Liver (tissue), 9 donors: ENCODE results near the gene CCL24. TPM values are rescaled to one million over a fixed set of nuclear protein-coding genes. Genes with fewer than 3 reads are reported as not detected.

ENCODE experiments used
- DNase-seq: peaks from one replicate; pipeline ENCODE4 v3.0.0-alpha.2; 2017; ENCODE audit warnings: low spot score
- H3K27ac ChIP-seq, 2 donors: one replicate each; pipeline ENCODE4 v1.7.0; 2013; ENCODE audit warnings: inconsistent platforms in 2 of 2, low read length in 2 of 2, control low read depth in 1 of 2, low read depth in 1 of 2, mild to moderate bottlenecking in 1 of 2
- H3K27me3 ChIP-seq, 4 donors: one replicate each; pipeline versions ENCODE4 v1.6.1 to v1.7.0; 2013; ENCODE audit warnings: low read length in 3 of 4, inconsistent platforms in 1 of 4, mild to moderate bottlenecking in 1 of 4, moderate library complexity in 1 of 4; ENCODE audit not compliant: control insufficient read depth in 4 of 4, insufficient read depth in 4 of 4
- H3K36me3 ChIP-seq, 4 donors: one replicate each; pipeline versions ENCODE4 v1.6.1 to v1.7.0; 2013; ENCODE audit warnings: low read length in 3 of 4, mild to moderate bottlenecking in 3 of 4, low read depth in 1 of 4, moderate library complexity in 1 of 4; ENCODE audit not compliant: control insufficient read depth in 4 of 4, insufficient read depth in 3 of 4
- H3K4me1 ChIP-seq, 4 donors: one replicate each; pipeline versions ENCODE4 v1.6.1 to v1.7.0; 2013; ENCODE audit warnings: low read length in 3 of 4, mild to moderate bottlenecking in 3 of 4, moderate library complexity in 1 of 4; ENCODE audit not compliant: control insufficient read depth in 4 of 4, insufficient read depth in 4 of 4
- H3K4me3 ChIP-seq, 3 donors: one replicate each; pipeline versions ENCODE4 v1.6.1 to v1.7.0; 2013; ENCODE audit warnings: low read length in 3 of 3, control low read depth in 1 of 3, low read depth in 1 of 3, mild to moderate bottlenecking in 1 of 3
- H3K9ac ChIP-seq, 2 donors: one replicate each; pipeline ENCODE4 v1.7.0; 2013; ENCODE audit warnings: low read length in 2 of 2, mild to moderate bottlenecking in 2 of 2, moderate library complexity in 2 of 2, control low read depth in 1 of 2, low read depth in 1 of 2
- H3K9me3 ChIP-seq, 4 donors: one replicate each; pipeline versions ENCODE4 v1.6.1 to v1.7.0; 2013; ENCODE audit warnings: low read length in 3 of 4; ENCODE audit not compliant: control insufficient read depth in 4 of 4
- ATF3 ChIP-seq: IDR thresholded peaks from 2 replicates; pipeline ENCODE4 v1.6.1; 2016; ENCODE audit warnings: antibody characterized with exemption
- CTCF ChIP-seq: fragments of 150-350 bp; IDR thresholded peaks from 2 replicates; pipeline ENCODE4 v1.5.1; 2017; ENCODE audit warnings: improper control_type of control experiment, low read depth, low read length; ENCODE audit not compliant: missing input control
- EGR1 ChIP-seq, 2 donors: IDR thresholded peaks; 2 replicates each; pipeline ENCODE4 v1.6.1; 2016 to 2018; ENCODE audit warnings: antibody characterized with exemption in 2 of 2, low read depth in 2 of 2
- FOXA1 ChIP-seq: IDR thresholded peaks from 2 replicates; pipeline ENCODE4 v1.6.1; 2016; ENCODE audit warnings: antibody characterized with exemption
- FOXA2 ChIP-seq: IDR thresholded peaks from 2 replicates; pipeline ENCODE4 v1.6.1; 2016; ENCODE audit warnings: antibody characterized with exemption
- GABPA ChIP-seq, 2 donors: IDR thresholded peaks in 1 of 2; conservative IDR thresholded peaks in 1 of 2; 2 replicates each; pipeline ENCODE4 v1.6.1; 2016; ENCODE audit warnings: antibody characterized with exemption in 2 of 2, mild to moderate bottlenecking in 1 of 2, moderate library complexity in 1 of 2
- HNF4A ChIP-seq, 2 donors: conservative IDR thresholded peaks; 2 replicates each; pipeline ENCODE4 v1.6.1; 2016; ENCODE audit warnings: antibody characterized with exemption in 2 of 2, mild to moderate bottlenecking in 2 of 2
- HNF4G ChIP-seq: IDR thresholded peaks from 2 replicates; pipeline ENCODE4 v1.6.1; 2016; ENCODE audit warnings: antibody characterized with exemption
- JUND ChIP-seq, 2 donors: IDR thresholded peaks; 2 replicates each; pipeline ENCODE4 v1.6.1; 2016; ENCODE audit warnings: antibody characterized with exemption in 2 of 2
- MAX ChIP-seq: IDR thresholded peaks from 2 replicates; pipeline ENCODE4 v1.6.1; 2016; ENCODE audit warnings: antibody characterized with exemption
- NR2F2 ChIP-seq: IDR thresholded peaks from 2 replicates; pipeline ENCODE4 v1.6.1; 2016; ENCODE audit warnings: antibody characterized with exemption
- RAD21 ChIP-seq, 2 donors: IDR thresholded peaks; 2 replicates each; pipeline ENCODE4 v1.6.1; 2016; ENCODE audit warnings: antibody characterized with exemption in 2 of 2, mild to moderate bottlenecking in 2 of 2
- REST ChIP-seq: IDR thresholded peaks from 2 replicates; pipeline ENCODE4 v1.6.1; 2016; ENCODE audit warnings: antibody characterized with exemption, mild to moderate bottlenecking
- RXRA ChIP-seq, 2 donors: IDR thresholded peaks; 2 replicates each; pipeline ENCODE4 v1.6.1; 2017 to 2018; ENCODE audit warnings: antibody characterized with exemption in 2 of 2, mild to moderate bottlenecking in 1 of 2
- SP1 ChIP-seq: IDR thresholded peaks from 2 replicates; pipeline ENCODE4 v1.6.1; 2018; ENCODE audit warnings: antibody characterized with exemption, mild to moderate bottlenecking
- TAF1 ChIP-seq: conservative IDR thresholded peaks from 2 replicates; pipeline ENCODE4 v1.6.1; 2016; ENCODE audit warnings: antibody characterized with exemption, mild to moderate bottlenecking
- YY1 ChIP-seq: IDR thresholded peaks from 2 replicates; pipeline ENCODE4 v1.6.1; 2016; ENCODE audit warnings: antibody characterized with exemption, mild to moderate bottlenecking
- ZBTB33 ChIP-seq: IDR thresholded peaks from 2 replicates; pipeline ENCODE4 v1.6.1; 2016; ENCODE audit warnings: antibody characterized with exemption
- WGBS: extraction: QIAGEN DNeasy Blood & Tissue Kit; methylation state at CpG from one replicate; pipeline ENCODE4 v1.1.7; 2013; 5-methylcytosine and 5-hydroxymethylcytosine counted together
- polyA plus RNA-seq, 2 donors: library from polyadenylated mRNA; stranded (reverse) in 1 of 2; unstranded in 1 of 2; fragments of 200-250 nt in 1 of 2; fragments of >200 nt in 1 of 2; fragmentation: Nextera tagmentation in 1 of 2; extraction: Ambion mirVana in 1 of 2; gene quantifications; one replicate each; pipeline versions ENCODE4 v1.2.1 to v1.2.3, GENCODE V29; 2013 to 2015
- total RNA-seq, 2 donors: library from RNA; depleted of rRNA; stranded (reverse); fragments of >200 nt; gene quantifications; one replicate each; pipeline ENCODE4 v1.2.3, GENCODE V29; 2014
- donor health status: healthy.
- donor health status: healthy.
- donor health status: healthy.
- donor health status: healthy.
- donor health status: healthy.

CCL24 gene
- total and polyA plus RNA-seq, 4 donors = 0.47 to 2.1 (median 1.6) TPM; not detected in 1

GRCh38 chr7:75804004-75804403 is 9.6 kb downstream of the CCL24 start:
- 93% methylated on average over 2 of the region's 2 CpGs for WGBS
- TF ChIP-seq YY1 (no peak), RAD21 (IDR thresholded peaks at IDR 0.05) (no peak), JUND (IDR thresholded peaks at IDR 0.05) (no peak), RXRA (IDR thresholded peaks at IDR 0.05) (no peak), NR2F2 (no peak), ATF3 (no peak), EGR1 (IDR thresholded peaks at IDR 0.05; ENCODE audit: low read depth in 2 of 2) (no peak), REST (no peak), GABPA (IDR thresholded peaks at IDR 0.05 in 1 of 2, conservative IDR thresholded peaks at IDR 0.05 in 1 of 2) (no peak), ZBTB33 (no peak), FOXA2 (no peak), MAX (no peak), FOXA1 (no peak), HNF4A (conservative IDR thresholded peaks at IDR 0.05) (no peak), CTCF (no peak), TAF1 (no peak), HNF4G (no peak), SP1 (no peak)
- Histone ChIP-seq H3K4me3 (no peak overlapping the region), H3K27me3 (no peaks in the 10 kb centered on the region), H3K9me3 (peaks cover 1 to 12% (median 7%) of the 10 kb centered on the region in 4 donors), H3K9ac (no peak overlapping the region), H3K4me1 (no peaks in the 10 kb centered on the region), H3K36me3 (no peaks in the 10 kb centered on the region), H3K27ac (no peak overlapping the region)
- DNase-seq = no peak

GRCh38 chr7:75802552-75802821 is 11.1 kb downstream of the CCL24 start:
- DNase-seq = no peak
- 93% methylated on average over 5 of the region's 5 CpGs for WGBS
- Histone ChIP-seq H3K9me3 (peaks cover 1 to 9% (median 7%) of the 10 kb centered on the region in 4 donors), H3K27ac (no peak overlapping the region), H3K4me3 (no peak overlapping the region), H3K9ac (no peak overlapping the region), H3K4me1 (no peaks in the 10 kb centered on the region), H3K27me3 (no peaks in the 10 kb centered on the region), H3K36me3 (no peaks in the 10 kb centered on the region)
- TF ChIP-seq YY1 (no peak), GABPA (IDR thresholded peaks at IDR 0.05 in 1 of 2, conservative IDR thresholded peaks at IDR 0.05 in 1 of 2) (no peak), RAD21 (IDR thresholded peaks at IDR 0.05) (no peak), FOXA2 (no peak), NR2F2 (no peak), REST (no peak), RXRA (IDR thresholded peaks at IDR 0.05) (no peak), CTCF (no peak), JUND (IDR thresholded peaks at IDR 0.05) (no peak), SP1 (no peak), MAX (no peak)
